Activated naive CD4-positive, alpha-beta T cell treated with anti-CD3 and anti-CD28 coated beads for 36 hours (primary cell): ENCODE results near the gene PPFIBP1. TPM values are rescaled to one million over a fixed set of nuclear protein-coding genes. Genes with fewer than 3 reads are reported as not detected.

Experiments used
- CTCF ChIA-PET: fragments of 350-600 bp; sonication (Branson Sonifier 250); formaldehyde crosslinking; loops from one replicate; lab custom pipeline; 2021; ENCODE audit warnings: antibody characterized with exemption; lab: Charles Lee
- DNase-seq: peaks from one replicate; pipeline ENCODE4 v3.0.0-alpha.2; 2020
- H3K27ac Mint-ChIP-seq: one replicate; pipeline ENCODE4 v1.8.0; 2021; ENCODE audit warnings: mild to moderate bottlenecking, mixed read lengths
- H3K27me3 Mint-ChIP-seq: one replicate; pipeline ENCODE4 v1.8.0; 2021; ENCODE audit warnings: low read depth, mixed read lengths
- H3K36me3 Mint-ChIP-seq: one replicate; pipeline ENCODE4 v1.8.0; 2021; ENCODE audit warnings: low read depth, mixed read lengths
- H3K4me1 Mint-ChIP-seq: one replicate; pipeline ENCODE4 v1.8.0; 2021; ENCODE audit warnings: low read depth, mixed read lengths
- H3K4me3 Mint-ChIP-seq: one replicate; pipeline ENCODE4 v1.8.0; 2021; ENCODE audit warnings: mild to moderate bottlenecking, moderate library complexity, mixed read lengths
- H3K9me3 Mint-ChIP-seq: one replicate; pipeline ENCODE4 v1.8.0; 2021; ENCODE audit warnings: mixed read lengths
- intact Hi-C: fragments of 100-400 bp; cut with micrococcal nuclease; formaldehyde crosslinking; loops from one replicate; pipeline ENCODE4 v1.15.1; 2023
- total RNA-seq, 2 experiments: library from RNA; stranded (reverse); gene quantifications; one replicate each; pipeline ENCODE4 v1.2.3, GENCODE V29; 2021

Gene PPFIBP1
- total RNA-seq, 2 experiments from 2014 or later = 43.4 to 43.6 TPM

- no peaks in the 10 kb centered on the region for H3K36me3 Mint-ChIP-seq
- DNase-seq = no peak
- no peak overlapping the region for H3K4me3 Mint-ChIP-seq
- CTCF ChIA-PET = interaction anchor here (0.6 to 2.1 kb wide), 5 partner anchors 25 to 121 kb away, joined by 3 to 5 read pairs (median 3); no protein-coding TSS in a partner anchor
- H3K4me1 Mint-ChIP-seq = peaks cover 23% of the 10 kb centered on the region
- no peaks in the 10 kb centered on the region for H3K9me3 Mint-ChIP-seq
- H3K27me3 Mint-ChIP-seq = peaks cover 5% of the 10 kb centered on the region
- intact Hi-C loops = loop anchor here (1.0 kb wide), 1 partner anchor 22 kb away; no protein-coding TSS in a partner anchor
- no peak overlapping the region for H3K27ac Mint-ChIP-seq
Measured at GRCh38 chr12:27555925-27556778, 32.1 kb downstream of the PPFIBP1 start.

DNA sequence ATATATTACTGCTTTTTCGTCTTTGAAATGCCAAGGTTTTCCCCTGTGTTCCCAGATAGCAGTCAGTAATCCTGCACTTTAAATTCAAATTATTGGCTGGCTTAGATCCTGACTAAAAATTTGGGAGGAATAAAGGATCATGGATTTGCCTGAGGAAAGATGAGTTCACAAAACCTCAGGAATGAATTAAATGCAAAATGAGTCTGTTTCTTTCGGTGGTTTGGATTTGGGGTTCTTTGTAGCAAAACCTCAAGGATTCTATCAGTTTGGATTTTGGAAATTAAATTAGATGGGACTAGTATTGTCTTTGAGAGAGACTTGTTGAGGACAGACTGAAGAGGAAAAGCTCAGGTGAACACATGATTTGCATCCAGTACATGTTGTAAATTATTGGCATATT lies 36.1 kb downstream of the PPFIBP1 start:
- H3K27me3 Mint-ChIP-seq = no peaks in the 10 kb centered on the region

GRCh38 chr12:27561535-27562350 lies 37.7 kb downstream of the PPFIBP1 start:
- CTCF ChIA-PET = interaction anchor here (0.6 kb wide), 1 partner anchor 29 kb away, joined by 3 read pairs; no protein-coding TSS in a partner anchor
- DNase-seq = no peak
- Mint-ChIP-seq H3K4me3 (no peak overlapping the region), H3K27ac (no peak overlapping the region), H3K9me3 (no peaks in the 10 kb centered on the region), H3K27me3 (no peaks in the 10 kb centered on the region), H3K36me3 (no peaks in the 10 kb centered on the region), H3K4me1 (peaks cover 8% of the 10 kb centered on the region)
- intact Hi-C loops = no loop called here

More for the DNA sequence above, 36.1 kb downstream of the PPFIBP1 start:
- CTCF ChIA-PET = interaction anchor here (0.5 kb wide), 1 partner anchor 640 kb away, joined by 5 read pairs; no protein-coding TSS in a partner anchor
- H3K27ac Mint-ChIP-seq = no peak overlapping the region
- no peaks in the 10 kb centered on the region for H3K9me3 Mint-ChIP-seq
- DNase-seq = no peak
- intact Hi-C loops = no loop called here
- no peak overlapping the region for H3K4me3 Mint-ChIP-seq
- peaks cover 22% of the 10 kb centered on the region for H3K4me1 Mint-ChIP-seq
- H3K36me3 Mint-ChIP-seq = no peaks in the 10 kb centered on the region

DNA sequence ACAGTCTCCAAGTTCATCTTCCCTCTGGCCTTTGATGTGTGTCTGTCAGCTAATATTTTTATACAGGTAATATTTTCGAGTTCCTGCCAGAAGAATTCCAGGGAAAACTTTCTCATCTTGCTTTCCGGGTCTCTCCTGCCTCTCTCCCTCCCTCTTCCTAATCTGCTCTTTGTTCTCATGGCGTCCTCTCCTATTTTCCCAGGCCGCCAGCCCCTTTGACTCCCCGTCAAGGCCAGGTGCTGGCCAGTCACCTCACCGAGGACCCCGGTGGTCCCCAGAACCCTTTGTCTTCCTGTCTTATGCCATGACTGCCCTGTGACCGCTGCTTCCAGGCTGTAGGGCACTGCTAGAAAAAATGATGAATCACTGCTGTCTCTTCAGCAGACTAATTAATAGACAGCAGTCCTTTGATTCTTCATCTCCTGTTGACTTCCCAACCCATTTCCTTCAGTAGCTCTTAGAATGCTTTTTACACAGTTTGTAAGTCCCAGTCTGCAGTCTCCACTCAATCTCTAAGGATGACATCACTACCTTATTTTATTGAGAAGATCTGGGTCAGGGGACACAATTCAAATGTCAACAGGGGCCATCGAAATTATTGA lies 40.7 kb downstream of the PPFIBP1 start:
- Mint-ChIP-seq H3K27ac (no peak overlapping the region), H3K4me3 (no peak overlapping the region), H3K9me3 (no peaks in the 10 kb centered on the region), H3K36me3 (no peaks in the 10 kb centered on the region), H3K4me1 (peaks cover 10% of the 10 kb centered on the region), H3K27me3 (no peaks in the 10 kb centered on the region)
- no peak for DNase-seq
- intact Hi-C loops = no loop called here
- CTCF ChIA-PET = interaction anchor here (2.0 kb wide), 1 partner anchor 131 kb away, joined by 13 read pairs; no protein-coding TSS in a partner anchor

- intact Hi-C loops = loop anchor here (1.0 kb wide), 1 partner anchor 131 kb away; no protein-coding TSS in a partner anchor
- peaks cover 10% of the 10 kb centered on the region for H3K4me1 Mint-ChIP-seq
- H3K9me3 Mint-ChIP-seq = no peaks in the 10 kb centered on the region
- no peak for DNase-seq
- CTCF ChIA-PET = interaction anchor here (0.8 to 2.0 kb wide), 2 partner anchors 87 to 132 kb away, joined by 3 to 13 read pairs; no protein-coding TSS in a partner anchor
- no peak overlapping the region for H3K27ac Mint-ChIP-seq
- no peak overlapping the region for H3K4me3 Mint-ChIP-seq
- H3K27me3 Mint-ChIP-seq = no peaks in the 10 kb centered on the region
- no peaks in the 10 kb centered on the region for H3K36me3 Mint-ChIP-seq
Measured at GRCh38 chr12:27566159-27566558, 42.2 kb downstream of the PPFIBP1 start.

DNA sequence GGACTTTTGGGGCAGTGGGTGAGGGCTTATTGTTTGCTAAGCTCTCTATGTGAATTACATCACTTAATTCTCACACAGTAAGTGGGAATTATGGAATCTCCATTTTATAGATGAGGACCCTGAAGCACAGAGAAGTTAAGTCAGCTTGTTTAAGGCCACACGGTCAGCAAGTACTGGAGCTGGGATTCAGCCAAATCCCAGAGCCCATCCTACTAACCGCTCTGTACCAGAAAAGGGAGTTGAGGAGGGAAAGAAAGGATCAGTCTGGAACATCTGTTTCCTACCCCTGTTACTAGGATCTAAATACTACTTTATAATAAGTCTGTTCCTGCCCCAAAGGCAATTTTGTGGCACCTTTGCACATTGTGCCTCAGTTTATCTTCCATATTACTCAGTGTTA lies 42.6 kb downstream of the PPFIBP1 start:
- peaks cover 9% of the 10 kb centered on the region for H3K4me1 Mint-ChIP-seq
- no peak for DNase-seq
- no peaks in the 10 kb centered on the region for H3K36me3 Mint-ChIP-seq
- H3K27me3 Mint-ChIP-seq = no peaks in the 10 kb centered on the region
- H3K4me3 Mint-ChIP-seq = no peak overlapping the region
- intact Hi-C loops = loop anchor here (1.0 kb wide), 1 partner anchor 131 kb away; no protein-coding TSS in a partner anchor
- CTCF ChIA-PET = interaction anchor here (0.8 to 2.0 kb wide), 2 partner anchors 86 to 133 kb away, joined by 3 to 13 read pairs; no protein-coding TSS in a partner anchor
- no peaks in the 10 kb centered on the region for H3K9me3 Mint-ChIP-seq
- H3K27ac Mint-ChIP-seq = no peak overlapping the region

- Mint-ChIP-seq H3K4me1 (peaks cover 8% of the 10 kb centered on the region), H3K4me3 (no peak overlapping the region), H3K27ac (no peak overlapping the region), H3K36me3 (no peaks in the 10 kb centered on the region), H3K9me3 (no peaks in the 10 kb centered on the region), H3K27me3 (no peaks in the 10 kb centered on the region)
- no peak for DNase-seq
- intact Hi-C loops = no loop called here
- CTCF ChIA-PET = no interaction called here
Measured at GRCh38 chr12:27571463-27571862, 47.5 kb downstream of the PPFIBP1 start.

DNA sequence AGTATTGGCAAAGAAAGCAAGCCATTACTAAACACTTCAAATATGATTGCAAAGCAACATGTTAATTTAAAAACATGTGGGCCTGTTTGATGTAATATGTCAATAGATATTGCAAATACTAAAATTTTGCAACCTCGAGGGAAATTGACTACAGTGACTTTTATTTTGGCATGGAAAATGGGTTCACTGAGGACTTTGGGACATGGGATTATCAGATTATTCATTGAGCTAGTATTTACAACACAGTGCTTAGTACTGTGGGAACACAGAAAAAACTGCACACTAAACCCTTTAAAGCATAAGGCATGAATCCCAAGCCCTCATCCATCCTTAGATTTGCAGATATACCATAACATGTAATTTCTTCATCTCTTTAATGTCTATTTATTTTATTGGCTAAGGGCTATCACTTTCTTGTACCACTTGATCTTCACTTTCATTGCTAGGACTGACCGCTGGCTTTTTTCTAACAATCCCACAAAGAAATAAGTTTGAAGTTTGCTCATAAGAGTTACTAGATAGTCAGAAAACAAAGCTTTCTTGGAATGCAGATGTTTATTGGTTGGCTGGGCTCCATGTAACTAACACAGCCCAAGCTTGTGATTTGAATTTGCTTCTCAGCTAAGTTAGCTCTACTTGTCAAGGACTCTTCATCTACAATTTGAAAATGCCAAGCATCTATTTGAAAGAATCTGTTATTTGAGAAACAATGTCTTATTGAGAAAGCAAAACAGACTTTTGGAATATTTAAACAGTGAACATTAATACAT lies 48.7 kb downstream of the PPFIBP1 start:
- H3K27ac Mint-ChIP-seq = no peak overlapping the region
- H3K4me1 Mint-ChIP-seq = peaks cover 8% of the 10 kb centered on the region
- no peaks in the 10 kb centered on the region for H3K9me3 Mint-ChIP-seq
- no peak overlapping the region for H3K4me3 Mint-ChIP-seq
- CTCF ChIA-PET = interaction anchor here (0.8 kb wide), 1 partner anchor 80 kb away, joined by 3 read pairs; no protein-coding TSS in a partner anchor
- peaks cover under 1% of the 10 kb centered on the region for H3K36me3 Mint-ChIP-seq
- intact Hi-C loops = no loop called here
- no peaks in the 10 kb centered on the region for H3K27me3 Mint-ChIP-seq
- no peak for DNase-seq

DNA sequence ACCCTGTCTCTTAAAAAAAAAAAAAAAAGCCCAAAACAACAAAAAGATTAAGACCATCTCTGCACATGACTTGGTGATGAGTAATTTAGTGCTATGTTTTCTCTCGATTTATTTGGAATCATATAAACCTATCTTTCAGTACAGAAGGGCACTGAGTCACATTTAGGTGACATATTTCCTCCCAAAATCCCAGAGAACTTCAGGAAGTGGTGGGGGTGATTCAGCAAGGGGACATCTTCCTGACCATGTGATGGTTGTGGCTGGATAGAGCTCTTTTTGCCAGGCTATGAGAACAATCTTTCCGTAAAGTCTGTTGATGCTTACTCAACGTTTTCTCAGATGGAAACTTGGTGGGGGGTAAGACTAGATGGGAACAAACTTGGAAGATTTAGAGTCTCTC lies 50.0 kb downstream of the PPFIBP1 start:
- H3K27ac Mint-ChIP-seq = no peak overlapping the region
- no peaks in the 10 kb centered on the region for H3K27me3 Mint-ChIP-seq
- H3K4me1 Mint-ChIP-seq = peaks cover 7% of the 10 kb centered on the region
- peaks cover 7% of the 10 kb centered on the region for H3K36me3 Mint-ChIP-seq
- H3K9me3 Mint-ChIP-seq = no peaks in the 10 kb centered on the region
- intact Hi-C loops = no loop called here
- CTCF ChIA-PET = interaction anchor here (0.6 to 0.7 kb wide), 2 partner anchors 47 to 54 kb away, joined by 3 read pairs; no protein-coding TSS in a partner anchor
- DNase-seq = no peak
- no peak overlapping the region for H3K4me3 Mint-ChIP-seq

DNA sequence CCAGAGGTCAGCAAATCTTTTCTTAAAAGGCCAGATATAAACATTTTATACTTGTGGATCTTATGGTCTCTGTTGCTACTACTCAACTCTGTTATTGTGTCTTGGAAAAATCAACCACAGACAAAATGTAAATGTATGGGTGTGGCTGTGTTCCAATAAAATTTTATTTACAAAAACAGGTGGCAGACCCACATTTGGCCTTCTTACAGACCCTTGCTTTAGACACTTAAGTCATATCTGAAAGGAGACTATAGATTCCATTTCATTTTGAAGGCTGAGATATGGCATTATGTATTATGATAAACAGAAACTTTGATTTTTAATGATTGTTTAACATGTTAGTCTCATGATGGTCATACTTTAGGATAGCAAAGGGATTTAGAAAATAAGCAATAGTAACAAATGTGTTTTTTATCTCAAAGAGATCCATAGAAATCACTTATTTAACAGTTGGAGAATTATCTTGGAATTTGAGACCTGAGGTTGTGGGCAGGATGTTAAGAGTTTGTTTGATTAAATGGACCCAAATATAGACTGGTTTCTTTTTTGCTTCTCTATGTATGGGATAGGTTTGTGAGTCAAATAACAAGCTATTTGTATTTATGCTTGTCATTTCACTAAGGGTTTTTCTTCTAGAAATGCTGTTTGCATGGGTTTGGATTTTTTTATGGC lies 51.2 kb downstream of the PPFIBP1 start:
- DNase-seq = no peak
- H3K36me3 Mint-ChIP-seq = peaks cover 7% of the 10 kb centered on the region
- peaks cover 11% of the 10 kb centered on the region for H3K4me1 Mint-ChIP-seq
- H3K27me3 Mint-ChIP-seq = no peaks in the 10 kb centered on the region
- CTCF ChIA-PET = no interaction called here
- no peak overlapping the region for H3K4me3 Mint-ChIP-seq
- H3K27ac Mint-ChIP-seq = no peak overlapping the region
- H3K9me3 Mint-ChIP-seq = no peaks in the 10 kb centered on the region
- intact Hi-C loops = no loop called here

- CTCF ChIA-PET = no interaction called here
- Mint-ChIP-seq H3K9me3 (no peaks in the 10 kb centered on the region), H3K4me3 (no peak overlapping the region), H3K27ac (no peak overlapping the region), H3K4me1 (peaks cover 11% of the 10 kb centered on the region), H3K27me3 (no peaks in the 10 kb centered on the region), H3K36me3 (peaks cover 7% of the 10 kb centered on the region)
- no peak for DNase-seq
- intact Hi-C loops = no loop called here
Measured at GRCh38 chr12:27575762-27576118, 51.7 kb downstream of the PPFIBP1 start.
